Neural cell (in vitro differentiated cells): Measurements from ENCODE around the gene PRSS57. TPM values are rescaled to one million over a fixed set of nuclear protein-coding genes. Genes with fewer than 3 reads are reported as not detected.
"Not testable (repeated sequence)": the region's sequence is repeated elsewhere in the genome, so short reads cannot be mapped to it uniquely, and the experiment has no call there.

Source experiments
- H2AFZ ChIP-seq: fragments of 200-600, 300-800 bp; sonication (generic), shearing (Covaris generic); 2 replicates; pipeline ENCODE4 v1.6.0; 2014; ENCODE audit warnings: low read depth, mild to moderate bottlenecking, antibody characterized with exemption, low read length, moderate library complexity
- H3F3A ChIP-seq: fragments of 200-600 bp; shearing (Covaris generic); 2 replicates; pipeline ENCODE4 v1.6.1; 2016; ENCODE audit warnings: mild to moderate bottlenecking, moderate library complexity, mixed read lengths, antibody characterized with exemption, low read length; ENCODE audit not compliant: insufficient read depth, poor library complexity, severe bottlenecking
- H3K27ac ChIP-seq: fragments of 200-600, 300-800 bp; sonication (generic), shearing (Covaris generic); 2 replicates; pipeline ENCODE4 v1.5.1; 2014; ENCODE audit warnings: mild to moderate bottlenecking, low read length, moderate library complexity
- H3K27me3 ChIP-seq: fragments of 300-800, 200-600 bp; sonication (generic), shearing (Covaris generic); 2 replicates; pipeline ENCODE4 v1.6.0; 2014; ENCODE audit warnings: mild to moderate bottlenecking, low read depth, low read length, moderate library complexity; ENCODE audit not compliant: insufficient read depth
- H3K36me3 ChIP-seq: fragments of 300-800, 200-600 bp; sonication (generic), shearing (Covaris generic); 2 replicates; pipeline ENCODE4 v1.5.1; 2014; ENCODE audit warnings: mild to moderate bottlenecking, antibody characterized with exemption, low read length, moderate library complexity; ENCODE audit not compliant: insufficient read depth
- H3K4me2 ChIP-seq: fragments of 300-800, 200-600 bp; sonication (generic), shearing (Covaris generic); 2 replicates; pipeline ENCODE4 v1.6.0; 2014; ENCODE audit warnings: mild to moderate bottlenecking, low read length
- H3K4me3 ChIP-seq: fragments of 300-800, 200-600 bp; sonication (generic), shearing (Covaris generic); 2 replicates; pipeline ENCODE4 v1.5.1; 2014; ENCODE audit warnings: mild to moderate bottlenecking, low read length, moderate library complexity
- H3K79me2 ChIP-seq: fragments of 200-600 bp; shearing (Covaris generic); replicated peaks from 2 replicates; pipeline ENCODE4 v1.6.0; 2014; ENCODE audit warnings: mild to moderate bottlenecking, low read length, moderate library complexity; ENCODE audit not compliant: insufficient read depth
- H3K9ac ChIP-seq: fragments of 300-800, 200-600 bp; sonication (generic), shearing (Covaris generic); 2 replicates; pipeline ENCODE4 v1.6.1; 2016; ENCODE audit warnings: mild to moderate bottlenecking, low read length, mixed read lengths
- H3K9me2 ChIP-seq: fragments of 200-600 bp; shearing (Covaris generic); 2 replicates; pipeline ENCODE4 v1.6.1; 2016; ENCODE audit warnings: mild to moderate bottlenecking, low read length, mixed read lengths; ENCODE audit not compliant: insufficient read depth
- H3K9me3 ChIP-seq: fragments of 200-600, 300-800 bp; sonication (generic), shearing (Covaris generic); 2 replicates; pipeline ENCODE4 v1.6.1; 2016; ENCODE audit warnings: mild to moderate bottlenecking, mixed run types, low read length, moderate library complexity, mixed read lengths
- H4K20me1 ChIP-seq: fragments of 200-600 bp; shearing (Covaris generic); 2 replicates; pipeline ENCODE4 v1.6.1; 2016; ENCODE audit warnings: mild to moderate bottlenecking, mixed run types; ENCODE audit not compliant: insufficient read depth
- EP300 ChIP-seq: fragments of 450-650 bp; conservative IDR thresholded peaks from 2 replicates; pipeline ENCODE4 v1.6.1; 2014; ENCODE audit warnings: antibody characterized with exemption, mild to moderate bottlenecking, moderate library complexity; ENCODE audit not compliant: poor library complexity, severe bottlenecking
- EZH2 ChIP-seq: fragments of 200-600, 300-800 bp; shearing (Covaris generic), sonication (generic); IDR thresholded peaks from 2 replicates; pipeline ENCODE4 v1.6.1; 2014; ENCODE audit warnings: antibody characterized with exemption, low read length, borderline replicate concordance, mild to moderate bottlenecking; ENCODE audit not compliant: insufficient read depth, poor library complexity, severe bottlenecking
- MXI1 ChIP-seq: fragments of 450-650 bp; conservative IDR thresholded peaks from 2 replicates; pipeline ENCODE4 v1.6.1; 2014; ENCODE audit warnings: antibody characterized with exemption, mild to moderate bottlenecking; ENCODE audit not compliant: poor library complexity, severe bottlenecking
- POLR2AphosphoS5 ChIP-seq: IDR thresholded peaks from 2 replicates; pipeline ENCODE4 v1.6.1; 2012
- RAD21 ChIP-seq: fragments of 450-650 bp; conservative IDR thresholded peaks from 2 replicates; pipeline ENCODE4 v1.6.1; 2014; ENCODE audit warnings: antibody characterized with exemption, mild to moderate bottlenecking, moderate library complexity
- SMC3 ChIP-seq: fragments of 450-650 bp; conservative IDR thresholded peaks from 2 replicates; pipeline ENCODE4 v1.6.1; 2014; ENCODE audit warnings: antibody characterized with exemption, mild to moderate bottlenecking, moderate library complexity; ENCODE audit not compliant: poor library complexity
- TAF1 ChIP-seq: IDR thresholded peaks from 2 replicates; pipeline ENCODE4 v1.6.1; 2012; ENCODE audit warnings: low read depth
- polyA plus RNA-seq: library from polyadenylated mRNA; depleted of rRNA; stranded (reverse); fragments of >200 nt; gene quantifications from 2 replicates; pipeline ENCODE4 v1.2.3, GENCODE V29; 2014
- TF ChIP-seq, protein P1 (sequence below): fragments of 450-650 bp; IDR thresholded peaks from 2 replicates; pipeline ENCODE4 v1.5.1; 2014; ENCODE audit warnings: antibody characterized with exemption, mild to moderate bottlenecking, moderate library complexity; ENCODE audit not compliant: poor library complexity, severe bottlenecking
- TF ChIP-seq, protein P2 (sequence below): IDR thresholded peaks from 2 replicates; pipeline ENCODE4 v1.6.1; 2012; ENCODE audit warnings: borderline replicate concordance

The PRSS57 gene
- polyA plus RNA-seq, 1 donor from 2014 or later, result not detected

DNA sequence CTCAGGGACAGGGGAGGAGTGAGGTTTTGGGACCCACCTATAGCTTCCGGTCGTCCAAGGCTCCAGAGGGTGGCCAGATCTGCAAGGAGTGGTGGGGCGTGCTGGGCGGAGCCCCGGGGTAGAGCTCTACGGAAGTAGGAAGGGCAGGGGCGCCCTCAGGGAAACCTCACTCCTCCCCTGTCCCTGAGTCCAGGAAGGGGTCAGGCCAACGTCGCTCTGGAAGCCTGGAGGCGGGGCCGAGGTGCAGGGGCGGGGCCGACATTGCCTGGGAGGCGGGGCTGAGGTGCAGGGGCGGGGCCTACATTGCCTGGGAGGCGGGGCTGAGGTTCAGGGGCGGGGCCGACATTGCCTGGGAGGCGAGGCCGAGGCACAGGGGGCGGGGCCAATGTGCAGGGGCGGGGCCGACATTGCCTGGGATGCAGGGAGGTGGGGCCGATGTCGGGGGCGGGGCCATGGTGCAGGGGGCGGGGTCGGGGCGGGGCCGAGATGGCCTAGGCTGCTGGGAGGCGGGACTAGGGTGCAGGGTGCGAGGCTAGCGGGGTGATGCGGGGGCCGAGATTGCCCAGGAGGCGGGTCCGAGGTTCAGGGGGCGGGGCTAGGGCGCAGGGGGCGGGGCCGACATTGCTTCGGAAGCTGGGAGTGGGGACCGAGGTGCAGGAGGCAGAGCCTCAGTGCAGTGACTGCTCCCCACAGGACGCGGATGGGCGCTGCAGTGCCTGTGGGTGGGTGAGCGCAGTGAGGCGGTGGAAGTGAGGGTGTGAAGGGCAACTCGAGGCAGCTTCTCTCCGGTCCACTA lies 8.6 kb upstream of the PRSS57 start:
- no peak overlapping the region for H3K9ac ChIP-seq
- H3K4me3 ChIP-seq, result no peak overlapping the region
- H3K9me3 ChIP-seq, result no peaks in the 10 kb centered on the region
- no peak overlapping the region for H3K27ac ChIP-seq
- H3K79me2 ChIP-seq, result peaks cover 6% of the 10 kb centered on the region
- H3K4me2 ChIP-seq, result no peak overlapping the region
- no peaks in the 10 kb centered on the region for H3K9me2 ChIP-seq
- H3K36me3 ChIP-seq, result no peaks in the 10 kb centered on the region
- H3F3A ChIP-seq, result no peaks in the 10 kb centered on the region
- H2AFZ ChIP-seq, result no peak overlapping the region
- H4K20me1 ChIP-seq, result no peaks in the 10 kb centered on the region
- H3K27me3 ChIP-seq, result no peaks in the 10 kb centered on the region
- TF ChIP-seq, protein P1, sequence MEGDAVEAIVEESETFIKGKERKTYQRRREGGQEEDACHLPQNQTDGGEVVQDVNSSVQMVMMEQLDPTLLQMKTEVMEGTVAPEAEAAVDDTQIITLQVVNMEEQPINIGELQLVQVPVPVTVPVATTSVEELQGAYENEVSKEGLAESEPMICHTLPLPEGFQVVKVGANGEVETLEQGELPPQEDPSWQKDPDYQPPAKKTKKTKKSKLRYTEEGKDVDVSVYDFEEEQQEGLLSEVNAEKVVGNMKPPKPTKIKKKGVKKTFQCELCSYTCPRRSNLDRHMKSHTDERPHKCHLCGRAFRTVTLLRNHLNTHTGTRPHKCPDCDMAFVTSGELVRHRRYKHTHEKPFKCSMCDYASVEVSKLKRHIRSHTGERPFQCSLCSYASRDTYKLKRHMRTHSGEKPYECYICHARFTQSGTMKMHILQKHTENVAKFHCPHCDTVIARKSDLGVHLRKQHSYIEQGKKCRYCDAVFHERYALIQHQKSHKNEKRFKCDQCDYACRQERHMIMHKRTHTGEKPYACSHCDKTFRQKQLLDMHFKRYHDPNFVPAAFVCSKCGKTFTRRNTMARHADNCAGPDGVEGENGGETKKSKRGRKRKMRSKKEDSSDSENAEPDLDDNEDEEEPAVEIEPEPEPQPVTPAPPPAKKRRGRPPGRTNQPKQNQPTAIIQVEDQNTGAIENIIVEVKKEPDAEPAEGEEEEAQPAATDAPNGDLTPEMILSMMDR, result no peak
- TF ChIP-seq TAF1 (no peak), MXI1 (no peak), SMC3 (no peak), RAD21 (no peak), EP300 (no peak), EZH2 (no peak), POLR2AphosphoS5 (no peak)
- TF ChIP-seq, protein P2, sequence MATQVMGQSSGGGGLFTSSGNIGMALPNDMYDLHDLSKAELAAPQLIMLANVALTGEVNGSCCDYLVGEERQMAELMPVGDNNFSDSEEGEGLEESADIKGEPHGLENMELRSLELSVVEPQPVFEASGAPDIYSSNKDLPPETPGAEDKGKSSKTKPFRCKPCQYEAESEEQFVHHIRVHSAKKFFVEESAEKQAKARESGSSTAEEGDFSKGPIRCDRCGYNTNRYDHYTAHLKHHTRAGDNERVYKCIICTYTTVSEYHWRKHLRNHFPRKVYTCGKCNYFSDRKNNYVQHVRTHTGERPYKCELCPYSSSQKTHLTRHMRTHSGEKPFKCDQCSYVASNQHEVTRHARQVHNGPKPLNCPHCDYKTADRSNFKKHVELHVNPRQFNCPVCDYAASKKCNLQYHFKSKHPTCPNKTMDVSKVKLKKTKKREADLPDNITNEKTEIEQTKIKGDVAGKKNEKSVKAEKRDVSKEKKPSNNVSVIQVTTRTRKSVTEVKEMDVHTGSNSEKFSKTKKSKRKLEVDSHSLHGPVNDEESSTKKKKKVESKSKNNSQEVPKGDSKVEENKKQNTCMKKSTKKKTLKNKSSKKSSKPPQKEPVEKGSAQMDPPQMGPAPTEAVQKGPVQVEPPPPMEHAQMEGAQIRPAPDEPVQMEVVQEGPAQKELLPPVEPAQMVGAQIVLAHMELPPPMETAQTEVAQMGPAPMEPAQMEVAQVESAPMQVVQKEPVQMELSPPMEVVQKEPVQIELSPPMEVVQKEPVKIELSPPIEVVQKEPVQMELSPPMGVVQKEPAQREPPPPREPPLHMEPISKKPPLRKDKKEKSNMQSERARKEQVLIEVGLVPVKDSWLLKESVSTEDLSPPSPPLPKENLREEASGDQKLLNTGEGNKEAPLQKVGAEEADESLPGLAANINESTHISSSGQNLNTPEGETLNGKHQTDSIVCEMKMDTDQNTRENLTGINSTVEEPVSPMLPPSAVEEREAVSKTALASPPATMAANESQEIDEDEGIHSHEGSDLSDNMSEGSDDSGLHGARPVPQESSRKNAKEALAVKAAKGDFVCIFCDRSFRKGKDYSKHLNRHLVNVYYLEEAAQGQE, result no peak

DNA sequence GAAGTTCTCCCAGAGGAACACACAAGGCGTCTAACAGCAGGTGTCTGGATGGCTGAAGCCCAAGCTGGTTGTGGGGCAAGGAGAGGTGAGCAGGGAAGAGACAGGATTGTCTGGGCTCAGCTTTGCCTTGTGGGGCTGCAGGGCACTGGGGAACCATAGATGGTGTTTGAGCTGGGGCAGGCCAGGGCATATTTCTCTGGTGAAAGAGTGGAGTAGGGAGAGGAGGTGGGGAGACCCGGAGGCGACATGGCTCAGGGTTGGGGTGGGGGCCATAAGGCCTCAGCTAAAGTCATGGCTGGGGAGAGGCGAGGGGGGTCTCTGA lies 8.0 kb upstream of the PRSS57 start:
- Histone ChIP-seq H3K4me2 (no peak overlapping the region), H3F3A (no peaks in the 10 kb centered on the region), H3K9me2 (no peaks in the 10 kb centered on the region), H3K36me3 (no peaks in the 10 kb centered on the region), H3K27ac (no peak overlapping the region), H3K27me3 (no peaks in the 10 kb centered on the region), H3K4me3 (no peak overlapping the region), H4K20me1 (no peaks in the 10 kb centered on the region), H3K9me3 (no peaks in the 10 kb centered on the region), H2AFZ (no peak overlapping the region), H3K79me2 (peaks cover 4% of the 10 kb centered on the region), H3K9ac (no peak overlapping the region)
- TF ChIP-seq SMC3 (no peak), EP300 (no peak), RAD21 (no peak), MXI1 (no peak), TAF1 (no peak), POLR2AphosphoS5 (no peak), EZH2 (no peak)
- TF ChIP-seq, protein P2, result no peak
- TF ChIP-seq, protein P1, result no peak

DNA sequence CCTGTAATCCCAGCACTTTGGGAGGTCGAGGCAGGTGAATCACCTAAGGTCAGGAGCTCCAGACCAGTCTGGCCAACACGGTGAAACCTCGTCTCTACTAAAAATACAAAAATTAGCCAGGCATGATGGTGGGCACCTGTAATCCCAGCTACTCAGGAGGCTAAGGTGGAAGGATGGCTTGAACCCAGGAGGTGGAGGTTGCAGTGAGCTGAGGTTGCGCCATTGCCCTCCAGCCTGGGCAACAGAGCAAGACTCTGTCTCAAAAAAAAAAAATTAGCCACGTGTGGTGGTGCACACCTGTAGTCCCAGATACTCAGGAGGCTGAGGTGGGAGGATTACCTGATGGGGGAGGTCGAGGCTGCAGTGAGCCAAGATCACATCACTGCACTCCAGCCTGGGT lies 7.6 kb upstream of the PRSS57 start:
- not testable (repeated sequence) for H3K9ac ChIP-seq, H3K9me3 ChIP-seq, H3K36me3 ChIP-seq, H3K27me3 ChIP-seq, H3F3A ChIP-seq, H3K9me2 ChIP-seq, H3K4me3 ChIP-seq, H3K79me2 ChIP-seq, H3K27ac ChIP-seq, H3K4me2 ChIP-seq, H2AFZ ChIP-seq, H4K20me1 ChIP-seq
